ENCODE measurements around the gene PARD6G.

PARD6G gene

DNA sequence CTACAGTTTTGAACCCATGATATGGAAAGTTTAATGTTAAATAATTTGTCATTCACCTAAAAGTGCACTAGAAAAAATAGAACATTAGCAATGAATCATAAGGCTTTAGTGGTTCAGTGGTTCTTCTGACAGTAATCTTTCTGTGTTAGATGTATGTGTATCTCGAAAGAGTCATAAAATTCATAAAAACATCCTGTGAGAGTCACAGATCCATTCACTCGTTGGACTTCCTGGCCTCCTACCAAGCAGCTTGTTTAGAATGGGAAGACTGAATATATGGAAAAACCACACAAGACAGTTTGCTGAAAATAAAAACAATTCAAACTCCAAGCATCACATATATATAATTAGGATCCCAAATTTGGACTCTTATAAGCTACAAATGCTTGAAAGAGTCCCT, 103.4 kb downstream of the PARD6G start:
- peak; percentile 61 for DNase-seq

DNA sequence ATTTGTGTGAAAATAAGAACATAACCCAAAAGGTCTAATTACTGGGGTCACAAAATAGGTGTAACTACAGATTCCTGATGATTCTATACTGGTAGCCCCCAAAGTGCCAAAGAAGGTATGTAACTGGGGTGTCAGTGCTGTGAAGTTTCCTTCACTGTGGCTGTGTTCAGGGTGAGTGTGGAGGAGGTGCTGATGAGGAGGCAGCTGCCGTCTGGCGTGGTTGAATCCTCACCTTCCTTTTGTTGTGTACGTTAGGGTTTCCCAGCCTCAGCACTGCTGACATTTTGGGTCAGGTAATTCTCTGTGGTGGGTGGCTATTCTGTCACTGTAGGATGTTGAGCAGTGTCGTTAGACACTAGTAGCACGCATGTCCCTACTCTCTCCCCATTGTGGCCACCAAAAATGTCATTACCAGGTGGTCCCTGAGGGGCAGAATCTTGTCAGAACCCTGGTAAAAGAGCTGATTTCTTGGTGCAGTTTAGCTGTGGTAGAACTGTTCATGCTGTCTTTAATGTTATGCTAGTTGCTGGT, 106.8 kb downstream of the PARD6G start:
- DNase-seq: no peak

DNA sequence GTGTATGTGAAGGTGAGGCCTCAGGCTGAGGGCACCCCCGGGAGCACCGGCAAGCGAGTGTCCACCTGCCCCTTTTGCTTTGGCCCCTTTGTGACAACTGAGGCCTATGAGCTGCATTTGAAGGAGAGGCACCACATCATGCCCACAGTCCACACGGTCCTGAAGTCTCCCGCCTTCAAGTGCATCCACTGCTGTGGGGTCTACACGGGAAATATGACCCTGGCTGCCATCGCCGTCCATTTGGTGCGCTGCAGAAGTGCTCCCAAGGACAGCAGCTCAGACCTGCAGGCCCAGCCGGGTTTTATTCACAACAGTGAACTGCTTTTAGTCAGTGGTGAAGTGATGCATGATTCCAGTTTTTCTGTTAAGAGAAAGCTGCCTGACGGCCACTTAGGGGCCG, 109.3 kb downstream of the PARD6G start:
- DNase-seq: no peak

DNA sequence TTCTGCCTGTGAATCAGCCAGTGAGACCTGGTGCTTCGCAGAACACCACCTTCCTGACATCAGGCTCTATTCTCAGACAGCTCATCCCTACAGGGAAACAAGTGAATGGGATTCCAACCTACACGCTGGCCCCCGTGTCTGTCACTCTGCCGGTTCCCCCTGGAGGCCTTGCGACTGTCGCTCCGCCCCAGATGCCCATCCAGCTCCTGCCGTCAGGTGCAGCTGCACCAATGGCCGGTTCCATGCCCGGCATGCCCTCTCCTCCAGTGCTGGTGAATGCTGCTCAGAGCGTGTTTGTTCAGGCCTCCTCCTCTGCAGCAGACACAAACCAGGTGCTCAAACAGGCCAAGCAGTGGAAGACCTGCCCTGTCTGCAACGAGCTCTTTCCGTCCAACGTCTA, 110.2 kb downstream of the PARD6G start:
- no peak for DNase-seq

DNA sequence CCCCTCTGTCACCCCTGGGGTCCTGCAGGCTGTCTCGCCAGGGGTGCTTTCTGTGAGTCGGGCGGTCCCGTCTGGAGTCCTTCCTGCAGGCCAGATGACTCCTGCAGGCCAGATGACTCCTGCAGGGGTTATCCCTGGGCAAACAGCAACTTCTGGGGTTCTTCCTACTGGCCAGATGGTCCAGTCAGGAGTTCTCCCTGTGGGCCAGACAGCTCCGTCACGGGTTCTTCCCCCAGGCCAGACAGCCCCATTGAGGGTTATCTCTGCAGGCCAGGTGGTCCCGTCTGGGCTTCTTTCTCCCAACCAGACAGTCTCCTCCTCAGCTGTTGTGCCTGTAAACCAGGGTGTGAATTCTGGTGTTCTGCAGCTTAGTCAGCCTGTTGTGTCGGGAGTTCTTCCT, 110.6 kb downstream of the PARD6G start:
- DNase-seq: no peak

DNA sequence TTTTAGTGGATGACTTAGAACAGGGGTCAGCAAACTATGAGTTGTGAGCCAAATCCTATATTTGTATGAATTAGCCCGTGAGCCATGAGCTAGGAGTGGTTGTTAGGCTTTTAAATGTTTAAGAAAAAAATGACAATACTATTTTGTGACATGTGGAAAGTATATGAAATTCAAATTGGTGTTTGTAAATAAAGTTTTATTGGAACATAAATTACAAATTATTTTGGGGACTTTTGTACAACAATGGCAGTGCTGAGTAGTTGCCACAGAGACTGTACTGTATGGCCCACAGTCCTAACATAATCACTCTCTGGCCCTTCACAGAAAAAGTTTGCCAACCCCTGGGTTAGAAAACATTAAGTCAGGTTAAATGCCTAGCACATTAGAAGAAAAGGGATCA, 112.2 kb downstream of the PARD6G start:
- DNase-seq: no peak

DNA sequence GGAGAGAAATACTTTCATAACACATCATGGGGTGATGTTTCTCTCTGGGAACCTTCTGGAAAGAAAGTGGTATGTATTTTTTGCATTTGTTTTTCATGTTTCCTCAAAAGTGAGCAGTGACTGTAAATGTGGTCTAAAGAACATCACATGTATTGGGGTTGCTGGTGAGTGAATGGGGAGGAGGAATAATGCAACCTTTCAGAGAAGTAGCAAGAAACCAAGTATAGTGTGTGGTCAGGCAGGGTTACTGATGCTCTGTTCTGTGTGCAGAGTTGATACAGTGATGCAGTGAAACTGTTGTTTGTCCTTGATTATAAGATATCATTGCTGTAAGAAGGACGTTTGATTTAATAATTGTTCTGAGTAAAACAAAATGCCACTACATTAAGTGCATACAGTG, 114.2 kb downstream of the PARD6G start:
- DNase-seq: no peak

DNA sequence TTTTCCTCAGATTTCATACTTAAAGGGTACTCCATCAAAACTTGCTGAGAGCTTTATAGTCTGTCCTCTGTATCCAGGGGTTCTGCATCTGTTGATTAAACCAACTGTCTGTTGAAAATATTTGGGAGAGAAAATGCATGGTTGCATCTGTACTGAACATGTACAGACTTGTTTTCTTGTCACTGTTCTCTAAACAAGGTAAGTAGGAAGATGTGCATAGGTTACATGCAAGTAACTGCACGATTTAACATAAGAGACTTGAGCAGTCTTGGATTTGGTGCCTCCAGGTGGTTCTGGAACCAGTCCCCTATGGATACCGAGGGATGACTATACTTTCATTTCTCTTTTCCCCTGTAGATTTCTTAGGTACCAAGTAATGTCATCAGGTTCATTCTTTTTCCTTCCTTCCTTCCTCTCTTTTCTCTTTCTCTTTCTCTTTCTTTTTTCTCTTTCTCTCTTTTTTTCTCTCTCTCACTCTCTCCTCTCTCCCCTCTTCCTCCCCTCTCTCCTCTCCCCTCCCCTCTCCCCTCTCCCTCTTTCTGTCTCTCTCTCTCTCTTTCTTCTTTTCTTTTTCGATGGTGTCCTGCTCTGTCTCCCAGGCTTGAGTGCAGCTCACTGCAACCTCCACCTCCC, 115.0 kb downstream of the PARD6G start:
- no peak for DNase-seq

DNA sequence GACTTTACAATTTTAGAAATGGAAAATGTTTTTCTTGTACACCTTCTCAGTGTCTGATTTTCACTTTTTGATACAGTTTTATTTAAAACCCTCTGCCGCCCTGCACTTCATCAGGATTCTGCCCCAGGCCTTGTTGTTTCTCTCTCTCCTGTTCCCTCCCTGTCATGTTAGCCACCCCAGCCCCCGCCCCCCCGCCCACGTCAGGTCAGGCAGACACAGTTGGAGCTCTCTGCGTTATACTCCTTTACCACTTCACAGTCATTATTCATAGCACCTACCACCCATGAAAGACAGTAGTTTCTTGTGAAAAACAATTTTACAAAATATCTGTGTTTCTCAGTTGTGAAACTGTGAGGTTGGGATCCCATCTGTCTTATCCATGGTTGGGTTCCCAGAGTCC, 116.8 kb downstream of the PARD6G start:
- DNase-seq: no peak

DNA sequence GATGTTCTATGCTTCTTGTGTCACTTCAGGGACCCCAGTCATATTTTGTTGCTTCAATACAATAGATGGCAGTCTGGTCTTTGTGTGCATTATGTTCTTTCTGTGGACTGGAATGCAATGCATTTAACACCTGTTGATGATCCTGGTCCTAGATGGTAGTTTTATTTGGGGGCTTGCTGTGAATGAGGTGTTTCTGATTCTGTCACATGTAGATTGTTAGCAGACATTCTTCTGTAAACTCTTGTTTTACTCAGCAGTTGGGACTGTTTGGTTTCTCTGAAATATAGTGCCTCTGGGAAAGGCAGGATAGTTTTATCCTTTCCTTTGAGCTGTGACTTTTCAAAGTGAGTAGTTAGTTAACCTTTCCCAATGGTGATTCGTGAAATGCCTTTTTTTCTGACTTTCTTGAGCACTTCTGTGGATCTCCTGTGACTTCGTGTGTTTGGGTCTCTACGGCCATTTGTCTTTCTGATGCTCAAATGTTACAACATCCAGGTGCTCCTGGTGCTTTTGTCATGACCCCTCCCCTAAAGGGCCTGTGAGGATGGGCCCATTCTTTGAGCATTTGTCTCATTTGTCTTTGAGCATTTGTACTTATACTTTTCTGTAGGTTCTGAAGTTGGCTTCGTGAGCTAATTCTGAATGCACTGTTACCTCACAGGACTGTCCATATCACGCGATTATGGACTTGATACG, 117.5 kb downstream of the PARD6G start:
- no peak for DNase-seq

DNA sequence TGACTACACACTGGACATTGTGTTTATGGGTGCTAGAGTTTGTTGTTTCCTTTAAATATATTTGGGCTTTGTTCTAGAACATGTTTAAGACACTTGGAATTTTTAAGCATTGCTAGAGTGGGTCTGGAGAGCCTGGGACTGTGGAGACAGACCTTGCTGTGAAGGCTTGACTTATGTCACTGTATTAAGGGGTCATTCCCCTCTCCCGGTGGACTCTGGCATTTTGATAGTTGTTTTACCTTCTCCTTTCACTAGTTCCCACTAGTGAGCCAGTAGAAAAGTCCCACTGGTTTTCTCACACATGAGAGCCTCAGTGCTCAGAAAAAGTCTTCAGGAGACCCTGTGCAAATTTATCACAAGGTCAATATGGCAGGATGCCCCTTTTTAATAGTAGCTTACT, 119.7 kb downstream of the PARD6G start:
- no peak for DNase-seq

DNA sequence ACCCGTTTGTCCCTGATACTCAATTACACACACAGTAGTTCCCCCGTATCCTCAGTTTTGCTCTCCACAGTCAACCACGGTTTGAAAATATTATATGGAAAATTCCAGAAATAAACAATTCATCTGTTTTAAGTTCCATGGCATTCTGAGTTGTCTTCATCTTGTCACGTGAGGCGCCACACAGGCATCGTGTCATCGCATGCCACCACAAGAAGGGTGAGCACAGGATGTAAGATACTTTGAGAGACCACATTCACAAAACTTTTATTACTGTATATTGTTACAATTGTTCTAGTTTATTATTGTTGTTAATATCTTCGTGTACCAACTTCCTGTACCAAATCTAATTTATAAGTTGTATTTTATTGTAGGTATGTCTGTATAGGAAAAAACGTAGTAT, 120.5 kb downstream of the PARD6G start:
- no peak for DNase-seq

DNA sequence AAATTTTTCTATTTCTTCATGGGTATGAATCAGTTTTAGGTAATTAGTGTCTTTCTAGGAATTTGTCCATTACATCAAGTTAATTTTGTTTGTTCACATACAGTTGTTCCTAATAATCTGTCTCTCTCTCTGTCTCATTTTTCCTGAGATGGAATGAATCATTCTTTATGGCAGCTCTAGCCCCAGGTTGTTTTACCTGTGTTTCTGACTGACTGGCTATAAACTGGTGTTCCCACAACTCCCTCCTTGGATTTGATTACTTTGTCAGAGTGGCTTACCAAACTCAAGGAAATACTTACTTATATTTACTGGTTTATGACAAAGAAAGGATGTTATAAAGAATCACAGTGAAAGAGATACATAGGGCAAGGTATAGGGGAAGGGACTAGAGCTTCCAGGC, 123.2 kb downstream of the PARD6G start:
- DNase-seq: no peak

DNA sequence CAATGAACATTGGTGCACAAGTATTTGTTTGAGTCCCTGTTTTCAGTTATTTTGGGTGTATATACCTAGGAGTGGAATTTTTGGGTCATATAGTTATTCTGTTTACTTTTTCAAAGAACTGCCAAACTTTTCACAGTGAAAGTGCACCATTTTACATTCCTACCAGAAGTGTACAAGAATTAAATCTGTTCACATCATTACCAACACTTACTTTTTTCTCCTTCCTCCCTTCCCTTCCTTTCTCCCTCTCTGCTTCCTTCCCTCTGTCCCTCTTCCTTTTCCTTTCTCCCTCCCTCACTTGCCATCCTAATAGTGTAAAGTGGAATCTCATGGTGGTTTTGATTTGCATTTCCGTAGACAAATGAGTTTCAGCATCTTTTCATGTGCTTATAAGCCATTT, 126.4 kb downstream of the PARD6G start:
- DNase-seq: no peak

DNA sequence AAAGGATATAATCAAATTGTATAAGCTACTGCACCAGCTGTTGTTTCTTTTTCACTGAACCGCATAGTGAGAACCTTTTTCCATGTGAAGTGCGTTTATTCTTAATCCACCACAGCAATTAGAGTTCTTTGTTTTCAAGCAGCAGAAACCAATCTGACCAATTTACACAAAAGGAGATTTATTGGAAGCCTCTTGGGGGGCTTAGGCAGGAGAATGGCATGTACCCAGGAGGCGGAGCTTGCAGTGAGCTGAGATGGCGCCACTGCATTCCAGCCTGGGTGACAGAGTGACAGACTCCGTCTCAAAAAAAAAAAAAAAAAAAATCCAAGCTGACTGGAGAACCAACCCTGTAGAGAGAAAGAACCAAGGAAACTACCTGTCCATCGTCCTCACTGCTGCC, 128.2 kb downstream of the PARD6G start:
- no peak for DNase-seq

DNA sequence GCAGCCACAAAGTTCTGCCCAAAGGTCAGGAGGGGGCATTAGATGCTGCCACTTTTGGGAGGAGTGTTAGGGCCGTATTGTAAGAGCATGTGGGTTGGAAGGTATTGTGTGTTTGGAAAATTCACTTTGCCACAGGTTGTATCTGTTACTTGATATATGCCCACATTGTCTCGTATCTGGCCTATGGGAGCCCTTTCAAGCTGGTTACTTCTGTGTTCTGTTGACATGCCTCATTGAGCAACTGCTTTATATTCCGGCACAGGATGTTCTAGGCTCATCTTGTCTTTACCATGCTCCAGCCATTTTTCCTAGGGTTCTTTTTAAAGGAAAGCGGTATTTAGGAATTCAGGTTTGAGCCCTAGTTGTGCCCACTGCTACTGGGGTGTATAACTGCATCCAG, 132.3 kb downstream of the PARD6G start:
- no peak for DNase-seq

DNA sequence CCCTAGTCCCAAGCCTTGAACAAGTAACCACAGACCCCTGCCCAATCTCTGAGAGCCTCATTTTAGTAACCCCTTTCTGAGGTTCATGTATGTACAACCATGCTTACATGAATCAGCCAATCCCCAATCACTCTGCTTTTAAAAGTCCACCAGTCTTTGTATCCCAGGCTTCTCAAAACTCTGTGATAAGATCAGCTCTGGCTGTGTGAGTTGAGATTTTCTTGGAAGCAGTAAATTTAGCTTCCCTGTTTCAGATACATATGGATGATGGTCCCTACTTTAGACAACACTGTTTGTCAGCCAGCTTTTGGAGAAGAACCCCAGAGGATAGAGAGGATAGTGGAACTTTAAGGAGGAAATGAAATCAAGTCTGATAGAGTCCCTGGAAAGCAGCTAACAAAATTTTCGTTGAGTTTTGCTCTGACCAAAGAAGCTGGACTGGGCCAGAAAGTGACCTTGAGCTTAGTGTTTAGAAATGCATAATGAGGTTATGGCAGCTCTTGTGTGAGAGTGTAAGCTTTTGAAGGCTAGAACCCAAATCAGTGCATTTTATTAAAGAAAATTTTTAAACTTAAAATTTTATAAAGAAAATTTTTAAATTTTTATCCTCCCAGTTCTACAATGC, 134.6 kb downstream of the PARD6G start:
- DNase-seq: no peak

DNA sequence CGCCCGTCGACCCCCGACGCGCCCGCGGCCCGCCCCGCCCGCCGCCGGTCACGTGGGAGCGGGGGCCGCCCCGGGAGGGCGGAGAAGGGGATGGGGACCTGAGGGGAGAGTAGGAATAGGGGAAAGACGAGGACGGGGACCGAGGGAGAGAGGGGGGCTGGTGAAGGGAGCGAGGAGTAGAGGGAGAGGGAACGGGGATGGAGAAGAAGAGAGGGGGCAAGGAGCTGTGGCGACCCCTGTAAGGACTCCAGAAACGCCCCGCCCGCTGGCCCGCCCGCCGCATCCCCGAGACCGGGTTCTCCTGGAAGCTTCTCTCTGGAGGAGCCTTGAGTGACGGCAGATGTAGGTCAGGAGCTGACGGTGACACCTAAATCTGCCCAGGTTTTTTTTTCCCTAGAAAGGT, 137.6 kb downstream of the PARD6G start:
- peak; percentile 18 for DNase-seq

DNA sequence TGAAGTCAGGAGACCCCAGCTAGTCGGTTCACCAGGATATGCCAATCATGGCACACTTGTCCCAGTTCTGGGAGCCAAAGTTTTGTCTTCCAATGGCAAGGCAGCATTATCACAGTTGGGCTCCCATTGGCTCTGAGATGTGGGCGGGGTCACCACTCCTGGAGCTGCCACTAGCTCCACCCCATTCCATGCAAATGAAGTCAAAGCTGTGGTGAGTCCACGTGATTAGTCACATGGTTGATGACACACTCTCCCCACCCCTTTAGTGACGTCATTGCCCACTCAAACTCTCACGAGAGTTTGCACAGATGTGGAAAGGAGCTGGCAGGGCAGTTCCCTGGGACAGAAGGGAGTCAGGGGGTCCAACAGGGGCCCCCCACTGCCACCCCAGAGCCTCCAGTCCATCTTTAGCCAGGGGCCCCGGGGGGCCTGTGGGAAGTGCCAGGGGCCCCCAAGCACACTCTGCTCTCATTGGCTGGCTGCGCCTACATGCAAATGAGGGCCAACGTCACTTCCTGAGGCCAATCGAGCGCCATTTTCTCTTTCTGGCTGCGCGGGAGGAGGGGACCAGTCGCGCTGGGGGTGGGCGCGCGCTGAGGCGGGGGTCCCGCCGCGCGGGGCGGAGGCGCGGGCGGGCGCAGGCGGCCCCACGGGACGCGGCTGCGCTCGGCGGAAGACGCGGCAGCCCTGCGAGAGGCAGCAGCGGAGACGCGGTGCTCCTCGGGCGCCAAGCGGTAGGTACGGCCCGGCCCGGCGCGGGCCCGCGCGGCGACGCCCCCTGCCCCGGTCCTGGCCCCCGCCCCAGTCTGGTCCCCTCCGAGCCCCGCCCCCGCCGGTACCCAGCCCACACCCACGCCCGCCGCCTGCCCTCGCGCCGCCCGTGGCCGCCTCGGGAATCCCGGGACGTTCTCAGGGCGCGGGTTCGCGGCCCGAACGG, 138.3 kb downstream of the PARD6G start, which contains the start of gene ADNP2:
TSS of gene ADNP2 (plus strand) at position 524 of the 937 bp plus-strand sequence. CDS start 8,281 bp downstream, outside the sequence.
- DNase-seq: peak; percentile 93

DNA sequence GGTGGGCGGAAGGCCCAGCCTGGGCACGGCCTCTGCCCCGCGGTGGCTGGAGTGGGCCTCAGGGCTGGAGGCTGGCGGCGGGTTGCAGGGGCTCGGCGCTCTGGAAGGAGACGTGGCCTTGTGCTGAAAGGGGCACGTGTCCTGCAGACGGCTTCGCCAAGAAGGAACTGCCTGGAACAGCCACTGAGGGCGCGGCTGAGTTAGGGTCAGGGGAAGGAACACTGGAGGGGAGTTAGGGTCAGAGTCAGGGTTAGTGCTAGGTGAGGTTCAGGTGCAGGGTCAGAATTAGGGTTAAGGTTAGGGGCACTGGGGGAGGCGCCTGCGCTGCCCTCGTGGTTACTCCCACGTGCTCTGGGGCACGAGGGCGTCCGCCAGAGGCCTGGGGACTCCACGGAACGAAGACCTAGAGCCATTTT, 139.2 kb downstream of the PARD6G start:
- no peak for DNase-seq

DNA sequence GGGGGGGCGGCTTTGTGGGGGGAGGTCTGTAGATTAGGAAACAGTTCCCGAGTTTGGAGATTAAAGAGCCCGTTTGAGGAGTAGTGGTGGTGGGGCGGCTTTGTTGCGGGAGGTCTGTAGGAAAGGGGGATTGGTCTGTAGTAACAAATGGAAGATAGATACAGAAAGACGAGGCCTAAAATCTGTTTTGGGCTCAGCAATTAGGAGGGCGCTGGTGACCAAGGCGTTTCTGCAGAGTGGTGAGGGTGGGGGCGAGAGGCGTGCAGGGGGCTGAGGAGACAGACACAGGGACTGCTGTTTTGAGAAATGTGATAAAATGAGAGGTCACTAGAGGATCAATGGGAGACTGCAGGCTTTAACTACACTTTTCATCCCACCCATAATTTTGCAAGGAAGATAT, 139.9 kb downstream of the PARD6G start:
- no peak for DNase-seq

Measured in HCEC 1CT (cell line).